GM23248 (cell line): ENCODE results near the gene XRCC5.

Source experiments
- EZH2 ChIP-seq: fragments of 200-600 bp; sonication (generic); IDR thresholded peaks from 2 replicates; pipeline ENCODE4 v1.6.1; 2018; ENCODE audit warnings: antibody characterized with exemption, mild to moderate bottlenecking; ENCODE audit not compliant: insufficient read depth, poor library complexity, severe bottlenecking
- EZH2phosphoT487 ChIP-seq: fragments of 200-600 bp; sonication (generic); IDR thresholded peaks from 2 replicates; pipeline ENCODE4 v1.6.1; 2018; ENCODE audit warnings: antibody characterized with exemption, moderate library complexity, mild to moderate bottlenecking, low read depth; ENCODE audit not compliant: insufficient read depth

DNA sequence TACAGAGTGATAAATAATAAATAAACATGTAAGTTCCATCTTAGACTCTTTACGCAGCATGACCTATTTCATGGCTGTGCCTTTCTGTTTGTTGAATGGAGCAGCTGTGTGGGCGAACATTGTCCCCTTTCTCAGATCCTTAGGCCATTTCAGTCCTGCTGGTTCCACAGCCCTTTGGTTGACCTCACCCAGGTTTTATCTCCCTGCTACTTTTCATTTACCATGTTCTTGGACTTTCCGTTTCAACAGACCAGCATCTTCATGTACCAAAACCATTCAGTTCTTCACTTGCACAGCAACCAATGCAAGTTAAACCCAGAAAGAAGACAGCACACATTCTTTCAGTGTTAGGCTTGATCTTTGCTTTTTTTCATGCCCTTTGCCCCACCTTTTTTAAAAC is 83.8 kb downstream of the XRCC5 start:
- TF ChIP-seq EZH2 (no peak), EZH2phosphoT487 (no peak)
